HG02970 (cell line): Measurements from ENCODE around the gene LIN54.
"Not testable (repeated sequence)": the region's sequence is repeated elsewhere in the genome, so short reads cannot be mapped to it uniquely, and the experiment has no call there.

Source experiments
- ATAC-seq: cut with Tn5 transposase; IDR thresholded peaks from one replicate; pipeline ENCODE4 v1.9.1; 2021; ENCODE audit warnings: mild to moderate bottlenecking, moderate library complexity, moderate number of reproducible peaks; ENCODE audit not compliant: unreplicated experiment, low FRiP score

LIN54 gene

DNA sequence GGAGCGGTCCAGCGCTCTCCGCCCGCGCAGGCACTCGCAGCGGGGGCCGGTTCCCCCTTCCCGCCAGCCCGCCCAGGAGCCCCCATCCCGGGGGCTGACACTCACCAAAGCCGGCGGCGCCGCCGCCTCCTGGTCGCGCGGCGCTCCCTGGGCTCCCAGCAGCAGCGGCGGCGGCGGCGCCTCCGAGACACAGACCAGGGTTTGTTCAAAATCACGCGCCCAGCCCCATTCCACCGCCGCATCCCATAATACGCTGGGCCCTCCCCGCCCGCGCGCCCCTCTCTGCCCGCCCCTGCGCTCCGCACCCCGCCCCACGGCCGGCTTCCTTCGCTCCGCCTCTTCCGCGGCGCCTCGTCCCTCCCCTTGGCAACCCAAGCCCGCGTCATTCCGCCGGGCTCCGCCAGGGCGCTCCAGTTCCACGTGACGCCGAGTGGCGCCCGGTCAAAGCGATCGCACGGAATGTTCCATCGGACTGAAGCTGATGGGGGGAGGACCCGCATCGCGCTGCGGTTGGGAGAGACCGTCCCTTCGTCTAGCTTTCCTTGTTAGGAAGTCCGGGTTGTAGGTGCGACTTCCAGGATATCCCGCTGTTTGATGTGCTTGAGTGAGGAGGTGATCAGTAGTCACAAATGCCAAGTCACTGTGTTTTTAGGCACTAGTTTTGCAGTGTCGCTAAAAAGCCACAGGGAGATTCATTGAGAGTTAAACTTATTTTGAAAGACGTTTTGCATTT, 2.2 kb upstream of the LIN54 start:
- peak; percentile 80 for ATAC-seq

DNA sequence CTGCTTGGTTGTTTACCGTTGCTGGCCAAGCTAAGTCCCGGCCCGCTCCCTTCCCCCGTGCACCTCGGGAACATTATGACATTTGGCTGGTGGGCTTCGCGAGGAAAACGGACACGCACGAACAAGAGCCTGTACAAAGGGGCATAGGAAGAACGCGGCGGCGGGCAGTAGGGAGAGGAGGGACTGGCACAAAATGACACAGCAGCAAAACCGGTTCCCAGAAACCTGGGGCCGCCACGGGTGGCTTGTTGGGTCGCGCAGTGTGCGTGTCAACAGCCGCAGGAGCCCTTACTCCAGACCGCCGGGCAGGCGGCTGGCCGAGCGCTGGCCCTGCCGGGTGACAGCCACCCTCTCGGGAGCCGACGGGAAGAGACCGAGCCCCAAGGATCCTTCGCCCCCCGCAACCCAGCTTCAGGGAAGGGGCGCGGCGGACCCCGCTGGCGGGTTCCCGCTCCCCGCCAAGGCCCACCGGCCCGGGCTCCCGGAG, 1.6 kb upstream of the LIN54 start:
- peak; percentile 2 for ATAC-seq

DNA sequence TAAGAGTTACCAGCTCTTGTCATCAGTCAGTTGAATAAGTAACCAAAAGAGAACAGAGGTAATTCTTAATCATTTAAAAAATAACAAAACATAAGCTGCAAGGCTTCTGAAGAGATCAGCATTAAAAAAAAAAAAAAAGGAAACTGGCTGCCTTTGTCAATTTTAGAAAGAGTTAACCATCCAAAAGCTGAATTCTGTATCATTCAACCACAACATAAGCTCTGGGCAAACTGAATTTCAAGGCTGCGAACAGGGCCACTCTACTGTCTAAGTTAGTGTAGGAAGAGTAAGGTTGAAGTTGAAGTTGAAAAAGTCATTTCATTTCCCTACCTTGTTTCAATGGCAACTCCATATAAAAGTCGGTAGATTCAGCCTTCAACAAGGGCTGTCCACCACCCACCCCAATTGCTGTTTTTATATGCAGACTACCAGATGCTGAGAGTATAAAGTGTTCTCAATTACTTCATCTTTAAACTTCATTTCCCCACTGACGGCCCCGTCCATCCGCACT, 1.1 kb upstream of the LIN54 start:
- ATAC-seq = no peak

DNA sequence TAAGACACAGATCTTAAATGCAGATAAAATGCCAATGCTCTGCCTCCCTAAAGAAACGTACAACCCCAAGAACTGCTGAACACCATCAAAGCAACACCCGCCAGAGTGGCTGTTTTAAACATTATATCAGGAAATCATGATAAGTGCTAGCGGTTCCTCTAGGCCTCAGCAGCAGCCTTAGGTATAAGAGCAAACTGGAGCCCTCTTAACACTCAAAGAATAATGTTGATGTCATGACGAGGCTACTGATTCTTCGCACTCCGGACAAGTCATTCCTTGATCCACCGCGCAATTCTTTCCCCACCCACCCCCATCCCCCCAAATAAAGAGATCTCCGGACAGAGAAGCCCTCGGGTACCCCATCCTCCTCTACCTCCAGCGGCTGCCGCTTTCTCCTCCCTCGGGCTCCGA, 507 bp downstream of the LIN54 start:
- no peak for ATAC-seq

DNA sequence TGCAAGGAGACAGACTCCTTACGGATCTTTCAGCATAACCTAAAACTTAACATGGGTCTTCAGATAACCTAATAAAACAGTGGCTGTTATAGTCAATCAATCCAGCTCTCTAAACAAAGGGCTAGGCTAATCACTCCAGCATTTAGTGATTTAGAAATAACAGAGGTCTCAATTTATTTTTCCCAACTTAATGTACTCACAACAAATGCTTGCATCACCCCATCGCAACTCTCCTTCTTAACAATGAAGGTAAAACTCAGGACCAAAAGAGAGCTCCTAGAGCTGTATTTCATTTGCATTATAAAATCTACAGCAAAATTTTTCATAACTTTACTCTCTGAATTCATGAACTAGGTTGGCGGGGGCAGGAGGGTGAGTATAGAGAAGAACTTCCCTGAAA, 1.1 kb downstream of the LIN54 start:
- ATAC-seq = no peak

DNA sequence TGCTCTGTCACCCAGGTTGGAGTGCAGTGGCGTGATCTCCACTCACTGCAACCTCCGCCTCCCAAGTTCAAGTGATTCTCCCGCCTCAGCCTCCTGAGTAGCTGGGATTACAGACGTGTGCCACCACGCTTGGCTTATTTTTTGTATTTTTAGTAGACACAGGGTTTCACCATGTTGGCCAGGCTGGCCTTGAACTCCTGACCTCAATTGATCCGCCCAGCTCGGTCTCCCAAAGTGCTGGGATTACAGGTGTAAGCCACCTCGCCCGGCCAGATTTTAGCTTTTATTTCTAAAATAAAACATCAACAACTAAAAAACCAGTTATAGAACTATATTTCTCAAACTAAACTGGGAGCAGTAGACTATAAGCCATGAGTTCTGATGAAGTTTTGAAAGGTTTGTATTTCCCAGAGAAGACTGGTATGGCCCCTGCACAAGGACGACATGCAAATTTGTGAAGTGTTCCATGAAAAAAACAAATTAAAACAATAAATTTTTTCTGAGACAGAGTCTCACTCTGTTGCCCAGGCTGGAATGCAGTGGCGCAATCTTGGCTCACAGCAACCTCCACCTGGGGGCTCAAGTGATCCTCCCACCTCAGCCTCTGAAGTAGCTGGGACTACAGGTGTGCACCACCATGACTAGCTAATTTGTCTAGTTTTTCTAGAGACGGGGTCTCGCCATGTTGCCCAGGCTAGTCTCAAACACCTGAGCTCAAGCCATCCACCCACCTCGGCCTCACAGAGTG, 7.4 kb downstream of the LIN54 start:
- ATAC-seq = not testable (repeated sequence)

DNA sequence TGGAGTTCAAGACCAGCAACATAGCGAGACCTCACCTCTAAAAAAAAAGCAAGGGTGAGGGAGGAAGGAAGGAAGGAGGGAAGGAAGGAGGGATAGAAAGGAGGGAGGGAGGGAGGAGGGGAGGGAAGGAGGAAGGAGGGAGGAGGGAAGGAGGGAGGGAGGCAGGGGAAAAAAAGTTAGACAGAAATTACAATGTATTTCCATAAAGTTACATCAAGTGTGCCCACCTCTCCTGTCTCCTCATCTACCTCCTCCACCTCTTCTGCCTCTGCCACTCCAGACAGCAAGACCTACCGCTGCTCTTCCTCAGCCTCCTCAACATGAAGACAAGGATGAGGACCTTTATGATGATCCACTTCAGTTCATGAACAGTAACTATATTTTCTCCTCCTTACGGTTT, 8.3 kb downstream of the LIN54 start:
- no peak for ATAC-seq

DNA sequence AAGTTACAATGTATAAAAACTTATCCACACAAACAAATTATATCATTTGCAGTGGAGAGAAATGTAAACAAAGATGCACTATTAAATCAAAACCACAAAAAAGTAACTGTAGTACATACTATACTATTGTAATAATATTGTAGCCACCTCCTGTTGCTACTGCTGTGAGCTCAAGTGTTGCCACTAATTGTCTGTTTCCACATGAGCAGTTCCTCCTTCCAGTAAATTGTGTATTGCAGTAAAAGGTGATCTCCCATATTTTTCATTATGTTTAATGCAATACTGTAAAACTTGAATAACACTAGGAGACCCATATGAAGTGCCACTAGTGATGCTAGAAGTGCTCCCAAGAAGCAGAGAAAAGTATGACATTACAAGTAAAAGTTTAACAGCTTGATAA, 11.7 kb downstream of the LIN54 start:
- ATAC-seq = no peak

DNA sequence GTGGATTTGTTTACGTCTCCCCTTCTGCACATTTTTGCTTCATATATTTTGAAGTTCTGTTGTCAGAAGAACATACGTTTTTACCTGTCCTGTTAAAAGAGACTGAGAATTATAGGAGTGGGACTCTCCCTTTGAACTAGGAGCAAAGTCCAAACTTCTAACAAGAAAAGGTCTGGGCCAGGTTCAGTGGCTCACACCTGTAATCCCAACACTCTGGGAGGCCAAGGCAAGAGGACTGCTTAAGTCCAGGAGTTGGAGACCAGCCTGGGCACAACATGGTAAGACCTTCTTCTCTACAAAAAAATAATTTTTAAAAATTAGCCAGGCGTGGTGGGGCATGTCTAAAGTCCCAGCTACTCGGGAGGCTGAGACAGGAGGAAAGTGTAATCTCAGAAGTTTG, 15.8 kb downstream of the LIN54 start:
- no peak for ATAC-seq

DNA sequence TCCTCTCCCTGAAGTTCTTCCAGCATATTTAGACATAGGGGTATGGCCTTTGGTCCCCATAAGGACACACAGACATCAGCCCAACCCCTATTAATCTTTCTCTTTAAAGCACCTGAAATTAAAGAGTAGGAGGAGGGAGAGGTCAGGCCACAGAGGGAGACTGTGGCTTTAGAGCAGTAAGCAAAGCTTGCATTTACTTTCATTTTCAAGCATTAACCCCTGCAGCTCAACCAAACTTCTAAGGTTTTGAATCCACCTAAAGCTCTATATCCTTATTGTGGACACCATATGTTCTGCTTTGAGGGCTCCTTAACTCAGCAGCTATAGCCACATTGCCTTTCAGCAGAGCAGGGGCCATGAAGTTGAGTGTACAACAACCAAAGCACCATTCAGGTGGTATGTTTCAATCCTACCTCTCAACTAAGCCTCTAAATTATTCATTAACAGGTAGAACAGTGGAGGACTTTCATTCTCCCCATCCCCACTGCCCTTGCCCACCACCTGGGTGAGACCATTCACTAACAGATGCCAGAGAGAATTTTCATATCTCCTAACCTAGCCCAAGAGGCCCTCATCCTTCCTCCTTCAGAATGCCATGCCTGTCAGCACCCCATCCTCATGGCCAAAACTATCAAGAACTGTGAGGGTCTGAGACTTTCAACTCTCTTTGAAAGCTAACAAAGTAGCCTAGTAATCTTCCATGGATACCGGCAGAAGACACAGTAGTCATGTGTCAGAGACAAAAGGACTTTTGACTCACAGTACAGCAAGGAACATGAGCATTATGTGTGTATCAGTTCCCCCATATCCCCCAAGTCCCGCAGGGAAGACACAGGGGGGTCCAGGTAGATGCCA, 20.8 kb downstream of the LIN54 start:
- ATAC-seq = no peak

DNA sequence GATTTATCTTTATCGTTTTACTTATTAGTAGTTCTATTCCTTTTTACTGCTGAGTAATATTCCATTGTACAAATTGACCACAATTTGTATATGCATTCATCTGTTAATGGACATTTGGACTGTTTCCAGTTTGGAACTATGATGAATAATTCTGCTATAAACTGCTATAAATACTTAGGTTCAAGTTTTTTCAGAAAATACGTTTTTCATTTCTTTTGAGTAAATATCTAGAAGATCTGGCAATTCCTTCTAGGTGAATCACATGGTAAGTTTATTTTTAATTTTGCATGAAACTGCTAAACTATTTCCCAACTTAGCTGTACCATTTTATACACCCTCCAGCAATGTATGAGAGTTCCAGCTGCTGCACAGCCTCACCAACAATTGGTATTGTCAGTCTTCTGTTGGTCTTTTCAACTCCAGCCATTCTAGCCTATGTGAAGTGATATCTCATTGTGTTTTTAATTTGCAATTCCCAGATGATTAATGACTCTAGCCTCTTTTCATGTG, 22.2 kb downstream of the LIN54 start:
- no peak for ATAC-seq

DNA sequence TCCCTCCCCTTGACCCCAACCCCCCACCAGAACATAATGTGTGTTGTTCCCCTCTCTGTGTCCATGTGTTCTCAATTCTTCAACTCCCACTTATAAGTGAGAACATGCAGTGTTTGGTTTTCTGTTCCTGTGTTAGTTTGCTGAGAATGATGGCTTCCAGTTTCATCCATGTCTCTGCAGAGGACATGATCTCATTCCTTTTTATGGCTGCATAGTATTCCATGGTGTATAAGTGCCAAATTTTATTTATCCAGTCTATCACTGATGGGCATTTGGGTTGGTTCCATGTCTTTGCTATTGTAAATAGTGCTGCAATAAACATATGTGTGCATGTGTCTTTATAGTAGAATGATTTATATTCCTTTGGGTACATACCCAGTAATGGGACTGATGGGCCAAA, 23.1 kb downstream of the LIN54 start:
- ATAC-seq = not testable (repeated sequence)

DNA sequence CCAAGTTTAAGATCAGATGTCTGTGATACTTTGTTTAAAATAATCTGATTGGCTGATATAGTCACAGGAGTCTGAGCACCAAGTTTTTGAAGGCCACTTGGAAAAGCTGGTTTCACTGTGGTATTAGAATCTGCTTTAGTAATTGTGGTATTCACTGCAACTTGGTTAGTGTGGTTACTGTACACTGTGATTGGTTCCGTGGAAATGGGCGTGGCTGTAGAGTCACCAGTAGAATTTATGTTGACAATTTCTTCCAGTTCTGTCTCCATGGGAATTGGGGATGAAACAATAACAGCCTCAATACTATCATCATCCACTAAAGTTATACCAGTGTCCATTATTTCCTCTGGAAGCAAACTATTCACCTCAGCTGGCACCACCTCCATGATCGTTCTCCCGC, 26.2 kb downstream of the LIN54 start:
- ATAC-seq = no peak

DNA sequence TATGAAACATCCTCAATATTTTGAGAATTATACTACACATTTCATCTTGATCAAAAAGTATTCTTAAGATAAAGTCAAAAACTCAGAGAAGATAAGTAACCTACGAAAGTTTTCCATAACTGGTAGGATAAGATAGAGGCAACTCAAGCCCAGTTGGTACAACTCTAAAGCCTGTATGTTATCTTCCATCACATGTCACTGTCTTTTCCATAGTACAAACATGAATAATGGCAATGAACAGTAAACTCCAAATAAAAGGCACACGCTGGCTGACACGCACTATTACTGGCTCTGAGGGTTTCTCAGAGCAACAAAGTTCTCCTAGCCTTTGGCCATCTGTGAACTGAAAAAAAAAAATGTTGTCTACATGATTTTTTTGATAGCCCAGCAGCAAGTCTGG, 27.2 kb downstream of the LIN54 start:
- no peak for ATAC-seq

DNA sequence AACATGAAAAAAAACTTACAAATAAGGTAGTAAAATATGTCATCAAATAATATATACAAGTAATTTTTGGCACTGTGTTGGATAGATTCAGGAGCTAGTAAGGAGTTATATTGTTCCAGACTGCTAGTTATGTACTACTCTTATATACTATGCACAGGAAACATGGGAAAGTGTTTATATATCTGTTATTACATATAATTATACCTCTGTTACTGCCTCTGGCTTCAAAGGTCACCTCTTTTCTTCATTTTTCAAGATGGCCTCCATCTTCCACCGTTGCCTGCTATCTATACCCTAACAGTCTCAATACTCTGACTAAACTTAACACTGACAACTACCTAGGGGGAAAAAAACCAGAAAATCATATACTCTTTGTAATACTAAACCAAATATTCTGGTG, 29.5 kb downstream of the LIN54 start:
- ATAC-seq = no peak

DNA sequence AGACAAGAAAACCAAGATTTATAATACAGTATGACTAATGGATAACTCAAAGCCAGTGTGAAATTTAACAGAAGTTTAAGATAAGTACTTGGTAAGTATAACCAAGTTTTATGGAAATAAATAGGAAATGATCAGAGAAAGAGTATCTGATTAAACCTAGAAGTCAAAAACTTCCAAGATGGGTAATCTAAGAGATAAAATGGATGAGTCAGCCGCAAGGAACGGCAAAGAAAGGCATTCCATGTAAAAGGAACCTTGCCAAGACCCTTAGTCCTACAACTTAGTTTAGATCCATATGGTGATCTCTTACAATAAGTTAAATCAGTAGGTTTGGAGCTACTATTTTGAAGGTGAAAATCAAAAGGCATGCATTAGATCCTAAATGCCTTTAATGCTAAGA, 34.8 kb downstream of the LIN54 start:
- no peak for ATAC-seq

DNA sequence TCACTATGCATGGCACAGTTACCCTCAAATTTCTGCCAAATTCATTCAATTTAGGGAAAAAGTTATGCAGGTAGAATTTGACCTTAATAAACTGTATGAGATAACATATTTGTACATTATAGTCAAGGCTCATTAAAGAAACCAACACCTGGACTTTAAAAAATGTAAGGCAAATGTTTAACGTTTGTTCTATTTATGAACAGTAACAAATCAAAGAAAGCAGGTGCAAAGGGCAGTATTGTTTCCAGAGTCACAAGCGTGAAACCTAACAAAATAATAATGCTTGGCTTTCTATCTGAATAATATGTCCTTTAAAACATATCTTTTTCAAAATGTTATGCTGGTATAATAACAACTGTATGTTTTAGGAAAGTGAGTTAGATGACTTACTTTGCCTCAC, 41.2 kb downstream of the LIN54 start:
- ATAC-seq = no peak

DNA sequence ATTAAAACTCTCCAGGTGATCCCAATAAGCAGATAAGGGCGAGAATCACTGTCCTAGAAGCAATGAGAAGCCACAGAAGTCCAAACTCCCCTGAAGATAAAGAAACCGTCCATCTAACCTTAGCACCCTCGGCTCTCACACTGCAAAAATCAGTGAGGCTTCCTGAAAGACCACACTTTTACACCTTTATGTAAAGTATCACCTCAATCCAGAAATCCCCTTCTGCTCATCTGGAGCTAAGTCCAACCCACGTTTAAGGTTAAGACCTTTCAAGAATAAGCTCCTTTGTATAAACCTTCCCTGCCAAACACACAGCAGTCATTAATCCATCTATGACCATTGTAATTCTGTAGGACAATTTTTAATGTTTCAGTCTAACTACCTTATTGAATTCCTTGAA, 41.7 kb downstream of the LIN54 start:
- ATAC-seq = no peak

DNA sequence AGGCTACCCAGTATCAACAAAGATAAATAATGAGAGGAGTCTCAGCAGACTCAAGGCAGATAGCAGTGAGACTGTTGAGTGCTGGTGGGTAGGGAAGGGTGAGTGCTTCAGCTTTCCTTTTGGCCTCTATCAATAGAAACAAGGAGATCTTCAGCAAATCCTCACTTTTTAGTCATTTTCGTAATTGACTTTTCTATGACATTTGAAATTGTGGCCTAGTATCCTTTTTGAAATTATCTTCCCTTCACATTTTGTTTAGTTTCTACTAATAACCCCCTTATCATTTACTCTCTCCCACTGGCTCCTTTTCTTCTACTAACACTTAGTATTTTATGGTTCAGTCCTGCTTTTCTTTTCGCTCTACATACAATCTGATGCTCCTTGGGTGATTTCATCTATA, 44.9 kb downstream of the LIN54 start:
- no peak for ATAC-seq

DNA sequence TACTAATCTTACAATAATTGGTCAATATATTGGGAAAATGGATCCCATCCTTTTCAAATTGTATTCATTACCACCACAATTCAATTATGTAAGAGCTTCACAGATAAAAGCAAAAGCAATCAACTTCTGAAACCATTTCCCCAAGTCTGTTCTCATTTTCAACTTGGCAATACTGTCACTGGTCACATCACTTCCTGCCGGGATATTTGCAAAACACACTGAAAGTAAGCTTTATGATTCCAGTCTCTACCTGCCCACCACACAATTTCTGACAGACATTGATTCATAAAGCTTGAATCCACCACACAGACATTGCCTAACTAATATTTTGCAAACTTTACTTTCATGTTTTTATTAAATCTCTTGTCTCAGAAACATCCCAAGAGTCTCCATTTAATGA, 53.6 kb downstream of the LIN54 start:
- no peak for ATAC-seq

DNA sequence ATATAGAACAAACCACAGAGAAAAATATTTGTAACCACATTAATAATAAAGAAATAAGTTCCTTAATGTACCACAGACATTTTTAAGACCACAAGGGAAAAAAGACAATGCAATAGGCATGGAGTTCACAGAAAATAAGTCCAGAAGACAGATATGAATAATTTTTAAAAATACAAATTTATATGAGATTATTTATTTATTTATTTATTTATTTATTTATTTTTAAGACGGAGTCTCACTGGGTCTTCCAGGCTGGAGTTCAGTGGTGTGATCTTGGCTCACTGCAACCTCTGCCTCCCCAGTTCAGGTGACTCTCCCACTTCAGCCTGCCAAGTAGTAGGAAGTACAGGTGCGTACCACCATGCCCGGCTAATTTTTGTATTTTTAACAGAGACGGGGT, 56.4 kb downstream of the LIN54 start:
- no peak for ATAC-seq
